Kidney (tissue), 14 donors: ENCODE results near the gene TACC2. TPM values are rescaled to one million over a fixed set of nuclear protein-coding genes. Genes with fewer than 3 reads are reported as not detected.

Source experiments
- DNase-seq, 5 donors: peaks; one replicate each; pipeline ENCODE4 v3.0.0-alpha.2; 2013 to 2020
- FAIRE-seq: peaks from 2 replicates; lab custom pipeline; 2012; peaks lifted over from hg19 to GRCh38; lab: Jason Lieb, UNC
- H3K27ac ChIP-seq, 2 donors: one replicate each; pipeline ENCODE4 v1.7.0; 2013; ENCODE audit warnings: low read depth in 2 of 2, low read length in 2 of 2, inconsistent platforms in 1 of 2
- H3K27me3 ChIP-seq: one replicate; pipeline ENCODE4 v1.7.1; 2013; ENCODE audit warnings: low read length, inconsistent platforms; ENCODE audit not compliant: control insufficient read depth, insufficient read depth
- H3K36me3 ChIP-seq, 3 donors: one replicate each; pipeline versions ENCODE4 v1.7.0 to v1.7.1; 2013; ENCODE audit warnings: low read length in 3 of 3, control low read depth in 1 of 3, inconsistent platforms in 1 of 3; ENCODE audit not compliant: insufficient read depth in 3 of 3, control insufficient read depth in 2 of 3
- H3K4me1 ChIP-seq, 3 donors: one replicate each; pipeline versions ENCODE4 v1.7.0 to v1.7.1; 2013; ENCODE audit warnings: low read length in 3 of 3, inconsistent platforms in 1 of 3, low read depth in 1 of 3; ENCODE audit not compliant: control insufficient read depth in 2 of 3, insufficient read depth in 2 of 3
- H3K4me3 ChIP-seq, 3 donors: one replicate each; pipeline versions ENCODE4 v1.7.0 to v1.8.1; 2013; ENCODE audit warnings: low read length in 3 of 3, control low read depth in 1 of 3, inconsistent platforms in 1 of 3
- H3K9ac ChIP-seq, 3 donors: one replicate each; pipeline versions ENCODE4 v1.7.0 to v1.7.1; 2013; ENCODE audit warnings: low read length in 3 of 3, control low read depth in 1 of 3, inconsistent platforms in 1 of 3
- H3K9me3 ChIP-seq, 3 donors: one replicate each; pipeline versions ENCODE4 v1.7.0 to v1.7.1; 2013; ENCODE audit warnings: low read length in 3 of 3, control low read depth in 1 of 3, inconsistent platforms in 1 of 3; ENCODE audit not compliant: control insufficient read depth in 2 of 3, insufficient read depth in 1 of 3
- intact Hi-C: fragments of 100-400 bp; cut with DNase I; formaldehyde crosslinking; loops from one replicate; pipeline ENCODE4 v1.11.1; 2022
- polyA plus RNA-seq: library from polyadenylated mRNA; stranded (reverse); fragments of 350-450 nt; fragmentation: Illumina TruSeq; extraction: RNeasy Lipid Tissue Mini Kit (QIAGEN cat#74804); gene quantifications from one replicate; pipeline ENCODE4 v1.2.3, GENCODE V29; 2014; ENCODE audit warnings: low read depth, low replicate concordance; ENCODE audit not compliant: insufficient read depth
- total RNA-seq: library from RNA; stranded (reverse); fragmentation: NEBNext Ultra II Directional; extraction: Animal tissue kit (Norgen Biotek cat#: 25700); gene quantifications from one replicate; pipeline ENCODE4 v1.2.1, GENCODE V29; 2021
- TF ChIP-seq, protein P1 (sequence below): IDR thresholded peaks from 3 replicates; pipeline ENCODE4 v1.5.1; 2012; ENCODE audit warnings: mild to moderate bottlenecking, moderate library complexity, borderline replicate concordance; ENCODE audit not compliant: insufficient read depth; ENCODE audit errors: extremely low read depth
- donor health status: control.
- donor health status: control.
- donor health status: control.
- donor health status: control.
- donor health status: control.
- donor health status: DM: yes; HTN: yes; CAD: no.
- donor health status: Normal renal cell carcinoma (clear cell type).

Gene TACC2
- total and polyA plus RNA-seq, 2 donors from 2014 or later, result 36.4 to 81.0 TPM

DNA sequence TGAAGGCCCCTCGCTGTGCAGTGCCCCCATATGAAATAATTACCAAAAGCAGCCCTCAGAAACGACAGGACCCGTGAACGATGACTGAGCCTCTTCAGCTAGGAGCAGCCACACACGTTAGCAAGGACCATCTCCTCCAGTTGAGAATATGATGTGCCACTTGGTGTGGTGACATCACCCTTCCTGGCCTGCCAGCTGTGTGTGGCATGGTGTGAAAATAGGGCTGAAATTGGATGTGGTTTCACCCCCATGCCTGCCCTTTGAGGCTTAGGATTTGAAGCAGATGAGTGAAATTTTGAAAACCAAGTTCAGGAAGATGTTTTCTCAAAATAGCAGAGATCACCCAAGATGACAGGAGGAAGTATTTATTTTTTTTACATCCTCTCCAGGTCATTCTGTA is 233.0 kb downstream of the TACC2 start:
- no peaks in the 10 kb centered on the region for H3K4me1 ChIP-seq
- intact Hi-C loops, result no loop called here
- H3K9ac ChIP-seq, result no peak overlapping the region
- no peaks in the 10 kb centered on the region for H3K9me3 ChIP-seq
- no peak overlapping the region for H3K4me3 ChIP-seq
- no peak overlapping the region for H3K27ac ChIP-seq
- no peak for DNase-seq
- peaks cover 0 to 20% (median 17%) of the 10 kb centered on the region in 3 donors for H3K36me3 ChIP-seq
- no peak for FAIRE-seq
- no peaks in the 10 kb centered on the region for H3K27me3 ChIP-seq
- TF ChIP-seq, protein P1, sequence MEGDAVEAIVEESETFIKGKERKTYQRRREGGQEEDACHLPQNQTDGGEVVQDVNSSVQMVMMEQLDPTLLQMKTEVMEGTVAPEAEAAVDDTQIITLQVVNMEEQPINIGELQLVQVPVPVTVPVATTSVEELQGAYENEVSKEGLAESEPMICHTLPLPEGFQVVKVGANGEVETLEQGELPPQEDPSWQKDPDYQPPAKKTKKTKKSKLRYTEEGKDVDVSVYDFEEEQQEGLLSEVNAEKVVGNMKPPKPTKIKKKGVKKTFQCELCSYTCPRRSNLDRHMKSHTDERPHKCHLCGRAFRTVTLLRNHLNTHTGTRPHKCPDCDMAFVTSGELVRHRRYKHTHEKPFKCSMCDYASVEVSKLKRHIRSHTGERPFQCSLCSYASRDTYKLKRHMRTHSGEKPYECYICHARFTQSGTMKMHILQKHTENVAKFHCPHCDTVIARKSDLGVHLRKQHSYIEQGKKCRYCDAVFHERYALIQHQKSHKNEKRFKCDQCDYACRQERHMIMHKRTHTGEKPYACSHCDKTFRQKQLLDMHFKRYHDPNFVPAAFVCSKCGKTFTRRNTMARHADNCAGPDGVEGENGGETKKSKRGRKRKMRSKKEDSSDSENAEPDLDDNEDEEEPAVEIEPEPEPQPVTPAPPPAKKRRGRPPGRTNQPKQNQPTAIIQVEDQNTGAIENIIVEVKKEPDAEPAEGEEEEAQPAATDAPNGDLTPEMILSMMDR, result no peak

DNA sequence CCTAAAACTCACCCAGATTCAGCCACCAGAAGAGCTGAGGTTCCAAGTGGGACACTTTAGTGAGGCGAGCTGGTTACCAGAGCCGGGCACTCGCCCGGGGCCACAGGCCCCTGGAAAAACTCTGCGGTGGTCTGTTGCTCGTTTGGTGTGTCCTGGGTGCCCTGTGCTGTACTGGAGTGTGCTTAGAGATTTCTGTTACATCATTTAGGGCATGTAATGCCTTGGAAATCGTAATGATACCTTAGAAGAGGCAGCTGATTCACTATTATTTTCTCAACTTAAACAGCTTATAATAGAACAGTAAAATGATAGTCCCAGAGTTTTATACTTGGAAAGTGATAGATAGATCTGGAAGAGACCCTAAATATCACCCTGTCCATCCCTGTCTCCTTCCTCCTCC is 233.7 kb downstream of the TACC2 start:
- H3K36me3 ChIP-seq, result peaks cover 0 to 25% (median 22%) of the 10 kb centered on the region in 3 donors
- no peak overlapping the region for H3K4me3 ChIP-seq
- no peaks in the 10 kb centered on the region for H3K4me1 ChIP-seq
- no peak overlapping the region for H3K27ac ChIP-seq
- H3K9ac ChIP-seq, result no peak overlapping the region
- DNase-seq (no peak), FAIRE-seq (no peak)
- H3K27me3 ChIP-seq, result no peaks in the 10 kb centered on the region
- intact Hi-C loops, result no loop called here
- TF ChIP-seq, protein P1, result no peak
- H3K9me3 ChIP-seq, result no peaks in the 10 kb centered on the region

DNA sequence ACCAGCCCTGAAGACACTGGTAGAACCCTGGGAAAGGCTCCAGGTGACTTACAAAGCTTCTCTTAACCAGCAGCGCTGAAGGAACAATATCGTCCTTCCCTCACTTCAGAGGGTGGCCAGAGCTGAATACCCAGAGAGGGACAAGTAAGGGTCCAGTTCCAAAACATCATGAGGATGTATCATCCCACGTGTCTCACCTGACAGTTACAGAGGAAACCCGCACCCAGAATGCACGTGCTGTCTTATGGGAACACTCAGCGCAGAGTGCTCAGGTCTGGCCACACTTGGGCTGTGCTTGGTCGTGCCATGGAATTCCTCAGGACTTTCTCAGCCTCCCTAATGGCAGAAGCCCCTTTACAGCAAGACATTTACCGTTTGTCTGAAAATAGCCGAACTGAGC is 235.2 kb downstream of the TACC2 start:
- no peaks in the 10 kb centered on the region for H3K9me3 ChIP-seq

More for the DNA sequence above, 235.2 kb downstream of the TACC2 start:
- H3K36me3 ChIP-seq, result peaks cover 0 to 28% (median 27%) of the 10 kb centered on the region in 3 donors
- TF ChIP-seq, protein P1, result no peak
- no peak overlapping the region for H3K27ac ChIP-seq
- intact Hi-C loops, result no loop called here
- H3K9ac ChIP-seq, result no peak overlapping the region
- H3K27me3 ChIP-seq, result no peaks in the 10 kb centered on the region
- H3K4me3 ChIP-seq, result no peak overlapping the region
- DNase-seq (no peak), FAIRE-seq (no peak)
- H3K4me1 ChIP-seq, result no peaks in the 10 kb centered on the region
